AG10803 (cell line): ENCODE results near the gene CHI3L2.

Experiments used
- DNase-seq: peaks from one replicate; pipeline ENCODE4 v3.0.0; 2010; ENCODE audit warnings: low read depth
- H3K4me3 ChIP-seq: 2 replicates; pipeline ENCODE4 v1.5.1; 2011; ENCODE audit warnings: mild to moderate bottlenecking, low read length, control low read depth
- TF ChIP-seq, protein P1 (sequence below): conservative IDR thresholded peaks from 2 replicates; pipeline ENCODE4 v1.5.1; 2011; ENCODE audit warnings: mild to moderate bottlenecking, low read length, control low read depth, inconsistent platforms

Gene CHI3L2

DNA sequence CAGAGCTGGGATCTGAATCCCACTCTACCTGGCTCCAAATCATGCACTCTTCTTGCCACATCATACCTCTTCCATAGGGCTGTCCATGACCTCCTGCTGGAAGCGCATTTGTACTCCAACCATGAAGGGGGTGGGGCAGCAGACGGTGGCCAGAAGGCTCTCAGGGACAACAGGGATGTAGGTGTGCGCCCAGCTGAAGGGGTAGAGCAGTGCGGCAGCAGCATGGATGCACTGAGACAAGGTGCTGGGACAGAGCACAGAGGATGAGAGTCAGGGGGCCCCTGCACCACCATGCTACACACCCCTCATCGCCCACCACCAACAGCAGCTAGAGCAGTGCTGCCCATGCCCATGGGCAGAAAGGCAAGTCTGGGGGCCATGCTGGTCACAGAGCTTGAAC is 35.4 kb upstream of the CHI3L2 start:
- DNase-seq, result no peak
- TF ChIP-seq, protein P1, sequence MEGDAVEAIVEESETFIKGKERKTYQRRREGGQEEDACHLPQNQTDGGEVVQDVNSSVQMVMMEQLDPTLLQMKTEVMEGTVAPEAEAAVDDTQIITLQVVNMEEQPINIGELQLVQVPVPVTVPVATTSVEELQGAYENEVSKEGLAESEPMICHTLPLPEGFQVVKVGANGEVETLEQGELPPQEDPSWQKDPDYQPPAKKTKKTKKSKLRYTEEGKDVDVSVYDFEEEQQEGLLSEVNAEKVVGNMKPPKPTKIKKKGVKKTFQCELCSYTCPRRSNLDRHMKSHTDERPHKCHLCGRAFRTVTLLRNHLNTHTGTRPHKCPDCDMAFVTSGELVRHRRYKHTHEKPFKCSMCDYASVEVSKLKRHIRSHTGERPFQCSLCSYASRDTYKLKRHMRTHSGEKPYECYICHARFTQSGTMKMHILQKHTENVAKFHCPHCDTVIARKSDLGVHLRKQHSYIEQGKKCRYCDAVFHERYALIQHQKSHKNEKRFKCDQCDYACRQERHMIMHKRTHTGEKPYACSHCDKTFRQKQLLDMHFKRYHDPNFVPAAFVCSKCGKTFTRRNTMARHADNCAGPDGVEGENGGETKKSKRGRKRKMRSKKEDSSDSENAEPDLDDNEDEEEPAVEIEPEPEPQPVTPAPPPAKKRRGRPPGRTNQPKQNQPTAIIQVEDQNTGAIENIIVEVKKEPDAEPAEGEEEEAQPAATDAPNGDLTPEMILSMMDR, result no peak
- no peak overlapping the region for H3K4me3 ChIP-seq

DNA sequence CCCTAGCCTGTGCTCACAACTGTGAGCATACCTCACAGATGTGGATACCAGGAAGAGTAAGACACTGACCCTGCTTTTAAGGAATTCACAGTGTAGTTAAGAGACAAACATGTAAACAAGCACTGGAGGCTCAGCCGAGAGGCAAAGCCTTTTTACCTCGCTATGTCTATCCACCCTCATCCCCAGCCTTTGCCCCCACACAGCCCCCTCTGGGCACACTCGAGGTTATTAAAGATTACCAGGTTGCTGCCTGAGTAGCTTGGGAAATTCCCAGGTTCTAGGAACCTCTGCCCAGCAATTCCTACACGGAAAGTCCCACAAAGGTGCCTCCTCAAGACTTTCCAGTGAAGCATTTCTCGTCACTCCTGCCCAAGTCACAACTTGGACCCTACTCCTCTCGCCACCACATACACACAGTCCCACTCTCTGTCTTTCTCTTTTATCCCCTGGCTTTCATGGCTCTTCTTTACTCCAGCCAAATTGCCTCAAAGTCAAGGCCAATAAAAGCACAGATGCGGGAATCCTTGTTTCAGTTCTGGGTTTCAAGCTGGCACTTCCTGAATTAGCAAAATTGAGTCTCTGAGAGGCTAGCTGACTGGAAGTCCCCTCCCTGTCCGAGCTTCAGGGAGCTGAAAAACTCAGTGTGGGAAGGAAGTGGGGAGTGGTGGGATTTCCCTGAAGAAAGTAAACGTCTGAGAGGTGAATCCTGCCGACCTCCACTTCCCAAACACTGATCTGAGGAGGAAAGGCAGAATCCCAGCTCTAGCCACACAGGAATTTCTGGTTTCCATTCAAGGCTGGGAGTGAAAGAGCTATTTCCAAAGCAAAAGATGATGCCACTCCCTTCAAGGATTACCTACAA is 34.6 kb upstream of the CHI3L2 start:
- H3K4me3 ChIP-seq, result no peak overlapping the region
- TF ChIP-seq, protein P1, result no peak
- peak; percentile 31 for DNase-seq

DNA sequence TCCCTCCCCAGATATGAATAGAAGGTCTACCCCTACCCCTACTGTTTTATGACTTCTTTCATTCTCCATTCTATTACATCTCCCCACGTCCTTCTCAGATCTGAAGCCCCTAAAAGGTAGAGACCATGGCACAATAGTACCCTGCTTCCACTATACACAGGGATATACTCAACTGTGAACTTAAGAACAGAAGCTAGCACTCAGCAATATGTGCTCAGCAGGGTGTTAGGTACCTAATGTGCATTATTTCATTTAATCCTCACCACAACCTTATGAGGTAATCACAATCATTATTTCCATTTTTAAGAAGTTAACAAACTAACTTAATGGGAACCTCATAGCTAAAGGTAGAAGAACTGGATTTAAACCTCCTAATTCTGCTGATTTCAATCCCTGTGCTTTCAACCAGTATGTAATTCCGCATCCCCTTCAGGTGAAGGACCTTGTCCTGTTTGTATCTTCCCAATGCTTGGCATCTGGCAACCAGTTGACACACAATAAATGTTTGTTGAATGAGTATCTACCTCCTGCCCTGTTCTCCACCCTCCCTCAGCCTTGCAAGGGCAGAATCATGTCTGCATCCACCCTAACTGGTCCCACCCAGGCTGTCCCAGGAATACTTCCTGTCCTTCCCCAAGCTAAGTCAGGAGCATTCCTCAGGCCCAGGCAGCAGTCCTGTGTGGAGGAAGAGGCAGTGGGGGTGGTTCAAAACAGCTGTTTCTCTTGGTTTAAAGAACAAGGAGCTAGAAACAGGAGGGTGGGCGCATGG is 33.6 kb upstream of the CHI3L2 start:
- peak; percentile 33 for DNase-seq
- no peak overlapping the region for H3K4me3 ChIP-seq
- TF ChIP-seq, protein P1, result no peak

DNA sequence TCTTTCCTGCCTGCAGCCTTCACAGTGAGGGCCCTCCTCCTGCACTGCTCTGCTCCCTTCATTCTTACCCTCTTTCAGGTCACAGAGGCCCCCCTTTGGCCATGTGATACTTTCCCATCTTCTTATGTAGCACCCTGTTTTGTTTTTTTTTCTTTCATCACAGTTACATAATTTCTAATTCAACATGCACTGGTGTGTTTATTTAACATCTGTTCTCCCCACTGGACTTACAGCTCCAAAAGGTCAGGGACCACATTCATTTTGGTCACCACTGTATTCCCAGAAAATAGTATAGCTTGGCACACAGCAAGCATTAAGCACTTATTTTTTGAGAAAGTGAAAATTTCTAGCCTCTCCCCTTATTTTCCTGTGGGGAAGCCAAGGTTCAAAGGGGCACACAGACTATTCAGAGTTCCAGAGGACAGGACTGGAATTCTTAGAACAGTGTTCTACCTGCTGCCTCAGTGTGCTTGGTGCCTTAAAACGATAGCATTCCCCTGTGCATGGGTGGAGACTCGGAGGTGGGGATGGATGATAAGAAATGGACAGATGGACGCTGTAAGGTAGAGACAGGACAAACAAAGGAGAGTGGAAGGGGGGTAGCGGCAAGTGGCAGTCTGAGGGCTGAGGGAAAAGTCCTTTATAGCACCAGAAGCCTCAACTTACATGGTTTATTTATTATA is 32.4 kb upstream of the CHI3L2 start:
- no peak overlapping the region for H3K4me3 ChIP-seq
- TF ChIP-seq, protein P1, result no peak

DNA sequence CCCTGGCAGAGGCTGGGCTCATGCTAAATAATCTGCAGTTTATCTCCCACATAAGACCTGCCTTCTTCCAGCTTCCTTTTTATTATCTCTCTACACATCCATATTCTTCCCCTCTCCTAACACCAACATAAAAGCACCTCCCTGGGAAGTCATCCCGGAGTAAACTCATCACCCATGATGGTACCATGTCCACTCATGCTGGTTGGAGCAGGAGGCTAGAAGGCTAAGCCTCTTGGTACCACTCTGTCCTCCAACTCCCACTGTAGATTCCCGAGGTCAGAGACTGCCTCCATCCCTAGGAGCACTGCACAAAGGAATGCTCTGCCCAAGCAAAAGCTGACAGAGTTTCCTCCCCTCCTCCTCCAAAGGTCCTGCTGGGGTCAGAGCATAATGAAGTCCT is 31.3 kb upstream of the CHI3L2 start:
- no peak for DNase-seq
- TF ChIP-seq, protein P1, result no peak
- H3K4me3 ChIP-seq, result no peak overlapping the region

More for the DNA sequence above, 32.4 kb upstream of the CHI3L2 start:
- no peak for DNase-seq

DNA sequence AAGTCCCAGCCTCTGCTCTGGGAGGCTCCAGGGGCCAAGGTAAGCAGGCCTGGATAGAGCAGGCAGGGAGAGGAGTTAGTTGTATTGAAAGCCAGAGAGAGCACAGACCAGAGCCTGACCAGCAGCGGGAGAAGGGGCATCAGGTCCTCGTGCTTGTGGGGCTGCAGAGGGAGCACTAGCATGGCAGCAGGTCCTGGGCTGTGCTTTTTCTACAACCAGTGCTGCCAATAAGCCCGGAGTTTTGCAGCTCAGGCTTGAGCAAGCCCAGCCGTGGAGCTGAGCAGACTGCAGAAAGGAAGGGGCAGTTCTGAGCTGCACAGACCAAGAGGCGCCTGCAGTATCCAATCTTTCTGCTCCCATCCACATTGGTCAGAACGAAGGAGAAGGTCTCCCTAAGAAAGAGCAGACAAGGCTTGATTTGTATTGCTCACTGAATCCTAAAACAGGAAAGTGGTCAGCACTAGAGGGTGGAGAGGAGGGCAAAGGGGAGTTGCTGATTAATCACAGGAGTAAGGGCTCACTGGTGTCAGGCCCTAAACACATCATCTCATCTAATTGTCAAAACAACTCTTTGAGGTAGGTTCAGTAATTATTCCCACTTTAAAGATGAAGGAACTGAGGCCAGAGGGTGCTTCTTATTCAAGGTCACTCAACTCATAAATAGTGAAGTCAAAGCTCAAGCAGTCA is 29.8 kb upstream of the CHI3L2 start:
- peak; percentile 27 for DNase-seq
- no peak overlapping the region for H3K4me3 ChIP-seq
- TF ChIP-seq, protein P1, result peak; percentile 44
